ENCODE results near the gene SLC13A2.

SLC13A2 gene

GRCh38 chr17:28492352-28493310, 19.2 kb downstream of the SLC13A2 start:
- DNase-seq (ENCODE audit: low read depth): no peak

GRCh38 chr17:28493460-28493859, 20.0 kb downstream of the SLC13A2 start:
- no peak for DNase-seq (ENCODE audit: low read depth)

- peak; percentile 62 for DNase-seq (ENCODE audit: low read depth)
Measured at GRCh38 chr17:28494445-28495188, 21.2 kb downstream of the SLC13A2 start.

GRCh38 chr17:28495635-28496034, 22.2 kb downstream of the SLC13A2 start:
- DNase-seq (ENCODE audit: low read depth): no peak

- DNase-seq (ENCODE audit: low read depth): no peak
Measured at GRCh38 chr17:28497931-28498330, 24.5 kb downstream of the SLC13A2 start.

- no peak for DNase-seq (ENCODE audit: low read depth)
Measured at GRCh38 chr17:28498652-28499363, 25.4 kb downstream of the SLC13A2 start.

GRCh38 chr17:28499364-28499664, 25.9 kb downstream of the SLC13A2 start:
- no peak for DNase-seq (ENCODE audit: low read depth)

GRCh38 chr17:28499684-28500357, 26.4 kb downstream of the SLC13A2 start:
- DNase-seq (ENCODE audit: low read depth): no peak

GRCh38 chr17:28500712-28501379, 27.4 kb downstream of the SLC13A2 start:
- DNase-seq (ENCODE audit: low read depth): no peak

GRCh38 chr17:28501421-28502284, 28.2 kb downstream of the SLC13A2 start:
- DNase-seq (ENCODE audit: low read depth): no peak

- no peak for DNase-seq (ENCODE audit: low read depth)
Measured at GRCh38 chr17:28503420-28503819, 30.0 kb downstream of the SLC13A2 start.

GRCh38 chr17:28505986-28506665, 32.7 kb downstream of the SLC13A2 start, which contains the start of gene FOXN1:
FOXN1 (plus strand) TSS chr17:28506348; CDS start chr17:28523970, 17,622 bp downstream.
- DNase-seq (ENCODE audit: low read depth): no peak

GRCh38 chr17:28506763-28507487, 33.5 kb downstream of the SLC13A2 start:
- DNase-seq (ENCODE audit: low read depth): no peak

GRCh38 chr17:28507567-28508203, 34.2 kb downstream of the SLC13A2 start:
- no peak for DNase-seq (ENCODE audit: low read depth)

- no peak for DNase-seq (ENCODE audit: low read depth)
Measured at GRCh38 chr17:28508211-28508724, 34.8 kb downstream of the SLC13A2 start.

- no peak for DNase-seq (ENCODE audit: low read depth)
Measured at GRCh38 chr17:28509789-28510188, 36.3 kb downstream of the SLC13A2 start.

GRCh38 chr17:28511858-28512461, 38.5 kb downstream of the SLC13A2 start:
- no peak for DNase-seq (ENCODE audit: low read depth)

- DNase-seq (ENCODE audit: low read depth): no peak
Measured at GRCh38 chr17:28513476-28513875, 40.0 kb downstream of the SLC13A2 start.

Data from stimulated activated CD8-positive, alpha-beta memory T cell treated with anti-CD3 and anti-CD28 coated beads, Interleukin-15, amount 100 ng/mL, for 1 hour (primary cell).